ENCODE measurements around the gene FSTL5. TPM values are rescaled to one million over a fixed set of nuclear protein-coding genes. Genes with fewer than 3 reads are reported as not detected.

The FSTL5 gene
- total RNA-seq: not detected

DNA sequence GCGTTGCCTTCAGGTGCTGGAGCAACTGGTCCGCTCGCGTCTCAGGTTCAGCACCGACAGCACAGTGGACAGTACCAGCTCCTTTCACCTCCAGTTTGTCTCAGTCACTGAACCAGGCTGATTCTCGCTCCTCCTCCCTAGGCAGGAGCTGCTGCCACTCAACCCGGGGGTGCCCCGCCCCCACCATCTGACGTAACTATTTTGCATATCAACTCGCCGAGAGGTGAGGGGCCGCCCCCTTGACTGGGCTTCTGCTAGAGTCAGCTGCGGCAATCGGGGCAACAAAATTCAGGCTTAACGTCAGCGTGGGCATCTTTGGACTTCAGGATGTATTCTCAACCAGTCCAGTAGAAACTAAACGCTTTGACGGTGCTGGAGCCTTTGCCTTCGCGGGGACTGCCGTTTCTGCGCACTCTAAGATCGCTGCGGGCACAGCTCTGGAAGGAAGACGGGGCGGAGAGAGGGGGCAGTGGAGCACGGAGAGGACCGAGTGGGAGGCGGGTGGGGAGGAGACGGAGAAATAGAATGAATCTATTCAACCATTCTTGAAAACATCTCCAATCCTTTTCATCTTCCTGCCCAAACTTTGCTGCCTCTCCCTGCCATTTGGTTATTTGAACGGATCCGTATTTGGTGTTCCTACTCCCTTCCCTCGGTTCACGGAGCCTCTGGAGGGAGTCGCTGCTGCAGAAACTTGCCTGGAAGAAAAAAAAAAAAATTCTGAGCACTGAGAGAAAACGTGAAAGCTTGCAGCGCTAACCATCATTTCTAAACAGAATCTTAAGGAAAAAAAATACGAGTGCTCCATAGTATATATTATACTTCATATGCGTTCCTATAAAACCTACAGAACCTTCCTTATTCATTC lies at the start of gene FSTL5:
Gene FSTL5, minus strand, starts transcription at position 109 of the 868 bp plus-strand sequence. CDS start 52,604 bp downstream, outside the sequence.

Measured in activated naive CD4-positive, alpha-beta T cell treated with anti-CD3 and anti-CD28 coated beads, Interleukin-2, amount 10 ng/mL, durations not matched to agents 5 hours and 36 hours (primary cell).